Stimulated activated CD4-positive, alpha-beta T cell treated with anti-CD3 and anti-CD28 coated beads, TNF-alpha, amount 100 ng/mL, for 1 hour (primary cell): Measurements from ENCODE around the gene CHMP2A.
A peak's percentile ranks its signal among the peaks of the same experiment; 100 is the strongest.

Source experiments
- DNase-seq, 3 donors: peaks; one replicate each; pipeline ENCODE4 v3.0.0-alpha.2; 2020; ENCODE audit warnings: low read depth in 3 of 3, low spot score in 1 of 3

The CHMP2A gene

DNA sequence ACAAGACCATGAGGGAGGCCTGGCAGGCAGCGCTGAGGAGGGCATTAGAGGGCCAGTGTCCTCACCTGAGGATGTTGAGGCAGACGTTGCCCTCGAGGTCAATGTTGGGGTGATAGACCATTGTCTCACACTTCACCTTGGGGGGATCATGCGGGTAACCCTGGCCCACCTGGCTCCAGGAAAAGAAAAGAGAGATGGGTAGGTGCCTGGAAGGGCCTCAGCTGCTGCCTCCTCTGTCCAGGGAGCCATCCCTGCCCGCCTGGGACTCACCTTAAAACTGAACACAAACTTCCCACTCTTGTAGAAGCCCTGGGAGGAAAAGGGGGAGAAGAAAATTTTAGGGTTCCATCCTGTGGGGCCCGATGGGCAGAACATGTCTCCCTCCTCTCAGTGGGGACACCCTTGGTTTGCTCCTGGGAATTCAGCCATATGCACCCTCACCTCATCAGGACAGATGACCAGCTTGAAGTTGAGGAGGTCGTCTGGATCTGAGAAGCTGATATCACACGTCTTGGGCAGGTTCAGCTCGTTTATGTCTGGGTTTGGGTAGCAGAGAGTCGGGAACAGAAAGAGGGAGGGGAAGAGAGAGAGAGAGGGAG, 1.8 kb upstream of the CHMP2A start:
- DNase-seq = no peak

DNA sequence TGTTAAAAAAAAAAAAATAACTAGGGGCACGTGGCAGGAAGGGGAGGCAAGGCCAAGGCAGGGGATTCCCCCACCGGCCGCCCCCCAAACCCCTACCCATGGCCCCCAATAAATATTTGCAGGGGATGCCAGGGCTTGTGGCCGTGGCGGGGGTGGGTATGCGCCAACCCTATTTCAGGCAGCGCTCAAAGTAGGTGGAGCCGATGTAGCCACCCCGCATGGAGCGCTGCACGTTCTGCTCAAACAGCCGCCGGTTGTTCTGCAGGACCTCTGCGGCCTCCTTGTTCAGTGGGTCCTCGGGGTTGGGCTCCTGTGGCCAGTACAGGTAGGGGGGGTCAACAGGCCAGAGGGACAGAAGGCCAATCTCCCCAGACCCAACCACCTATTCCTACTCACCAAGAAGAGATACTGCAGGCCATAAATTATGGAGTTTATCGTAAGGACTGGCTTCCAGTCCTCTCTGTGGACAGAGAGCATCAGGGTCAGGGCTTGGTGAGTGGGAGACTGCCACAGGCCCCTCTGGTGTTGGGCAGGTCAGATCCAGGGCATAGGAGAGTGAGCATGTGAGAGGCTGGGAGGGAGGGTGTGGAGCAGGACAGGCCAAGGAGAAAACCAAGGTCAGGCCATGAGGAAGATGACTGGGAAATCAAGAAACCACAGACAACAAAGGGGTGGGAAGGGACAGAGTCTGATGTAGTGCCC, 1.2 kb upstream of the CHMP2A start:
- no peak for DNase-seq

DNA sequence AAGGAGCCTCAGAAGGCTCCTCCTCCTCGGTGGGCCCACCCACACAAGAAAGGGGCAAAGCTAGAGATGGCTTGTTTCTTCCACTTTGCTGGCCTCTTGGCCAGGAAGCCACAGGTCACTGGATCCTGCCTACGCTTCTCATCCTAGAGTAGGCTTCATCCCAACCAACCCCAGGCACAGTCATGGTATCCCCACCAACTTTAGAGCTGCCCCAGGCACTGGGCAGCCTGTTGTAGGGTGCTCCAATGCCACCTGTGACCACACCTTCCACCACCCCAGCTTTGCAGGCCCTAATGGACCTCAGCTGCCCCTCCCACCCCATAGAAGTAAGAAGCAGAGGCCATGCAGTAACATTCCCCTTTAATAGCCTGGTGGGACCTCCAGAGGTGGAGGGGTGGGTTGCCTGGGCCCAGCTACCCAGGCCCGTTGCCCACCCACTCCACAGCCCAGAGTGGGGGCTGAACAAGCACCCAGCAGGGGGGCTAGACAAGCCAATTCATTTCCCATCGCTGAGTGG, 522 bp upstream of the CHMP2A start:
- DNase-seq = no peak

DNA sequence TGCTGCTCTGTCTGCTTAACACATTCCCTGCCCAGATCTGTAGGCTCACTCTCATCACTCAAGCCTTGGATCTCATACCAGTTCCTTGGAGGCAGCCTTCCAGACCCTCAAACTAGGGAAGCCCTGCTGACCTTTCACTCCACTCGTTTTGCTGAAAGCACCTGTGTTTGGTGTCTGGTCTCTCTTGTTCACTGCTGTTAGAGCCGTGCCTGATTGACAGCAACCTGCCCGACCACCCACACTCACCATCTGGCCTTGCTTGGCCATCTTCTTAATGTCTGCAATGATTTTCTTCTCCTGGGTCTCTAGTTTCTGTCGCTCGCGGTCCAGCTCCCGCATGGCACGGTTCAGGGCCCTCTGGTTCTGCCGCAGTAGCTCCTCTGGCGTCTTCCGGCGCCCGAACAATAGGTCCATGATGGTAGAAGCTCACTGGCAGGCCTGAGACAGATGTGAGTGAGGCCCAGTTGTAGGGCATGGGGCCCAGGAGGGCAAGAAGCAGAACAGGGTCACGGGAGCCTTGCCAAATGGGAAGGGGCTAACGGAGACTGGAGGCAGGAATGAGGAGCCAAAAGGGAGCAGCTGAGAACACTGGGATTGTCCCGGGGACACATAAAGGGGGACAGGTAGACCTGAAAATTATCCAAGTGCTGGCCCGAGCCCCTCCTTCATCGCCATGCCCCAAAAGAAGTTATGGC, 959 bp downstream of the CHMP2A start:
- no peak for DNase-seq

DNA sequence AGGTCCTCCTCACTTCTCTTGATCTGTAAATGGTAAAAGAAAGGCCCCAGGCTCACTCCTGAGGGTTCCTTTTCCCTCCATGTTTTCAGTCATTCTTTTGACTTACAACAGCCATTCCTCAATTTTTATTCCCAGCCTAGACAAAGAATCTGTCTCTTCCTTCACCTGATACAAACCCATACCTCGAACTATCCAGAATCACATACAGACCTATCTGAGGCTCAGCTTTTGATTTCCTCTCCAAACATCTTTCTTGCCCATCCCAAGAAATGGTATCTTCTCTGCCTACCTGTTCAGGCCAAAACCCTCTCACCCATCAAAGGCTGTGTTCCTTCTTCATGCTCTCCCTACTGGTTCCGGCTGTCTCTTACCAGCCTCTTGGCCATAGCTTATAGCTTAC, 2.2 kb downstream of the CHMP2A start:
- no peak for DNase-seq

DNA sequence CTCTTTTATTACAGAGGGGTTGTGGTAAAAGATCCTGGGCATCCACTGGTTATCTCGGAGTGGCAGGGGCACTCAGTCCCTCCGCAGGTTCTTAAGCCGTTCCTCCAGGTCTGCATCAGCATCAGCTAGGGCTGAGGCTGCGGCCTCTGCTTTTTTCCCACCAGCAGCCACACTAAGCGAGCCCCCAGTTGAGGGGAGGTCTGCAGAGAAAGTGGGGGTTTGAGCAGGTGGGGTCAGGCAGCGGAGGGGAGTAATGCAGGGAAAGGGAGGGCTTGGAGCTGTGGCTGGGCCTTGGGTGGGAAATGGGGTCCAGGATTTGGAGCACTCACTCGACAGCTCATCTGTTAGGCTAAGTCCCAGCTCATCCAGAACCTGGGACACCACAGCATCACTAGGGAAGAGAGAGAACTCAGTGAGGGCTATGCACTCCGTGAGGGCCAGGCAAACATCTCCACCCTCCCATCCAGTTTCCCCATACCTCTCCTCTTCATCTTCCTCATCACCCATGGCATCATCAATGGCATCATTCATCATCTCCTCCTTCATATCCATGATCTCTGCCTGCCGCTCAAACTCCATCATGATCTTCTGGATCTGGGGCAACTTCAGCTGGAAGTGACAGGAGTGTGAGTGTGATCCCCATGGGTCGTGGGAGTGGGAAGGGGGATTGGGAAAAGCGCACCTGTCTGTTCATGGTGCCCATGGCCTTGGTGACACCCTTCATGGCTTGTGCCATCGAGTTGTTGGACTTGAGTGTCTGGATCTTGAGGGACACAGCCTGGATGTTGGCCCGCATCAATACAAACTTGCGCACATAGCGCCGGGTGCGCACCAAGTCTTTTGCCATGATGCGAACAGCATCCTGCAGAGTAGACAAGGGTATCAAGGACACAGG, 3.1 kb downstream of the CHMP2A start:
- no peak for DNase-seq

DNA sequence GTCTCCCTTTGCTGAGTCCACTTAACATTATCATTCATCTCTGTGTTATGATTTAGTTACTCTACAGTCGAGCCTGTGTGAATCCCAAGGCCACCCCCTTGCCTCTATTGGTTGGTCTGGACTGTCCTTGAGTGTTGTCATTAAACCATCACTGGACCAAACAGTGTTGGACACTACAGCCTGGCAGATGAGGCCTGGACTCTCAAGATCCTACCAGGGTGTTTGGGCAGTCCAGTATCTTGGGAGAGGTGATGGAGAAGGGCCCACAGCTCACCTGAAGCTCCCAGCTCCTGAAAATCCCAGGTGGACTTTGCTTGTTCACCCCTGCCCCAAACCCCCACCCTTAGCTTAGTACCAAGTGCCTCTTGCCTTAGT, 3.8 kb downstream of the CHMP2A start:
- DNase-seq = no peak

DNA sequence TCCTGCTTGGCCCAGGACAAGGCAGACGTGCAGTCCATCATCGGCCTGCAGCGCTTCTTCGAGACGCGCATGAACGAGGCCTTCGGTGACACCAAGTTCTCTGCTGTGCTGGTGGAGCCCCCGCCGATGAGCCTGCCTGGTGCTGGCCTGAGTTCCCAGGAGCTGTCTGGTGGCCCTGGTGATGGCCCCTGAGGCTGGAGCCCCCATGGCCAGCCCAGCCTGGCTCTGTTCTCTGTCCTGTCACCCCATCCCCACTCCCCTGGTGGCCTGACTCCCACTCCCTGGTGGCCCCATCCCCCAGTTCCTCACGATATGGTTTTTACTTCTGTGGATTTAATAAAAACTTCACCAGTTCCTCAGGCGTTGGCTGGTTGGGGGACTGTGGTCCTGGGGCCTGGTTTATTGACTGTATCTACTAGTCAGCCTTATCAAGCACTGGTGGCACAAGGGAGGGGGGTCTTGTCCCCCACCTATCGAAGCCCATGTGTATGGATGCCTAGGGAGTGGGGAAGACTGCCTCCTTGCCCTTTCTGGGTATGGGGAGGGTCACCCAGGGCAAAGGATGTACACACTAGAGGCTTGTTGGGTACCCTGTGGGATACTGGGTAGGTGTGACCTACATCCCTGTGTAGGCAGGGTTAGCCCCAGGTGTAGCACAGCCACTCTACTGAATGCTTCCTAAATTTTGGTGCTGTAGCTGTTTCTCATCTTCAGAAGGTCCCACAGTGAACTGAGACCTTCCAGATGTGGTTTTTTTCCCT, 4.4 kb downstream of the CHMP2A start:
- no peak for DNase-seq

DNA sequence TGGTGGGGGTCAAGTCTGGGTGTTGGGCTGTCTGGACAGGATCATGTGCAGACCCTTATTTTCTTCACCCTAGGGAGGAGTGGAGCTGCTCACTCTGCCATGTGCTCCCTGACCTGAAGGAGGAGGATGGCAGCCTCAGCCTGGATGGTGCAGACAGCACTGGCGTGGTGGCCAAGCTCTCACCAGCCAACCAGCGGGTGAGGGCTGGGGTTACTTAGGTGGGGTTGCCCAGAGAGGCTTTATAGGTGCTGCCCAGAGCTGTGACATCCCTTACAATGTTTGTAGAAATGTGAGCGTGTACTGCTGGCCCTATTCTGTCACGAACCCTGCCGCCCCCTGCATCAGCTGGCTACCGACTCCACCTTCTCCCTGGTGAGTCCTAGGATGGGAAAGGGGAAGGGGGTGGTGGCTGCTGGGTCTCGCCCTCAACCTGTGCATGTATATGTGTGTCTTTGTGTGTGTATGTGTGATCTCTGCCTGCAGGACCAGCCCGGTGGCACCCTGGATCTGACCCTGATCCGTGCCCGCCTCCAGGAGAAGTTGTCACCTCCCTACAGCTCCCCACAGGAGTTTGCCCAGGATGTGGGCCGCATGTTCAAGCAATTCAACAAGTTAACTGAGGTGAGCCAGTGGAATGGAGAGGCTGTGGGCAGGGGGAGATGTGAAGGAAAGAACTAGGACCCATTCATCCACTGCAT, 5.1 kb downstream of the CHMP2A start:
- no peak for DNase-seq

DNA sequence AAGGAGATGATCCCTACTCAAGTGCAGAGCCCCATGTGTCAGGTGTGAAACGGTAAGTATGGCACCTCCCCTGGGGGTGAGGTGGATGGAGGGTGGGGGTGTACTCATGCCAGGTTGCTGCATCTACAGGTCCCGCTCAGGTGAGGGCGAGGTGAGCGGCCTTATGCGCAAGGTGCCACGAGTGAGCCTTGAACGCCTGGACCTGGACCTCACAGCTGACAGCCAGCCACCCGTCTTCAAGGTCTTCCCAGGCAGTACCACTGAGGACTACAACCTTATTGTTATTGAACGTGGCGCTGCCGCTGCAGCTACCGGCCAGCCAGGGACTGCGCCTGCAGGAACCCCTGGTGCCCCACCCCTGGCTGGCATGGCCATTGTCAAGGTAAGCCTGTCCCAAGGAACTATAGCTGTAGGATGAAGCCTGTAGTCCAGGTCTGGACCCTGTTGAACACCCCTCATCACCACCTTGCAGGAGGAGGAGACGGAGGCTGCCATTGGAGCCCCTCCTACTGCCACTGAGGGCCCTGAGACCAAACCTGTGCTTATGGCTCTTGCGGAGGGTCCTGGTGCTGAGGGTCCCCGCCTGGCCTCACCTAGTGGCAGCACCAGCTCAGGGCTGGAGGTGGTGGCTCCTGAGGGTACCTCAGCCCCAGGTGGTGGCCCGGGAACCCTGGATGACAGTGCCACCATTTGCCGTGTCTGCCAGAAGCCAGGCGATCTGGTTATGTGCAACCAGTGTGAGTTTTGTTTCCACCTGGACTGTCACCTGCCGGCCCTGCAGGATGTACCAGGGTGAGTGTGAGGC, 5.8 kb downstream of the CHMP2A start:
- DNase-seq = no peak

DNA sequence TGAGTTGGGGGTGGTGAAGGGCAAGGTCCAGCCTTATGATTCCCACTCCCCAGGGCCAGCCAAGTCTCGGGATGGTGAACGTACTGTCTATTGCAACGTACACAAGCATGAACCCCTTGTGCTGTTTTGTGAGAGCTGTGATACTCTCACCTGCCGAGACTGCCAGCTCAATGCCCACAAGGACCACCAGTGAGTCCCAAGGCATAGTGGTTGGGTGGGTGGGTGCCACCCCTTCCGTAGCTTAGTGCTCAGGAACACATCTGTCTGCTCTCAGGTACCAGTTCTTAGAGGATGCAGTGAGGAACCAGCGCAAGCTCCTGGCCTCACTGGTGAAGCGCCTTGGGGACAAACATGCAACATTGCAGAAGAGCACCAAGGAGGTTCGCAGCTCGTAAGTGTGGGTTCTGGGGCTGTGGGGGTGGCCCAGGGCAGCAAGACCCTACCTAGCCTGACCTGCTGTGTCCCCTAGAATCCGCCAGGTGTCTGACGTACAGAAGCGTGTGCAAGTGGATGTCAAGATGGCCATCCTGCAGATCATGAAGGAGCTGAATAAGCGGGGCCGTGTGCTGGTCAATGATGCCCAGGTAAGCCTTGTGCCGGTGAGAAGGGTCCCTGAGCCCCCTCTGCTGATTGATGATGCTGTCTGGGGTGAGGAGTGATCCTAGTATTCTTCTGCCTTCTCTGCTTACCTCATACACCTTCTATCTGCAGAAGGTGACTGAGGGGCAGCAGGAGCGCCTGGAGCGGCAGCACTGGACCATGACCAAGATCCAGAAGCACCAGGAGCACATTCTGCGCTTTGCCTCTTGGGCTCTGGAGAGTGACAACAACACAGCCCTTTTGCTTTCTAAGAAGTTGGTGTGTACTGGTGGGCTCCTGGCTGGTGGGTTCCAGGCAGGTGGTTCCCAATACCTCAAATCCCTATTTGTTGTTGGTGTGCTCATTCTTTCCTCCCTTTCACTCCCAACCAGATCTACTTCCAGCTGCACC, 7.3 kb downstream of the CHMP2A start:
- DNase-seq = no peak

DNA sequence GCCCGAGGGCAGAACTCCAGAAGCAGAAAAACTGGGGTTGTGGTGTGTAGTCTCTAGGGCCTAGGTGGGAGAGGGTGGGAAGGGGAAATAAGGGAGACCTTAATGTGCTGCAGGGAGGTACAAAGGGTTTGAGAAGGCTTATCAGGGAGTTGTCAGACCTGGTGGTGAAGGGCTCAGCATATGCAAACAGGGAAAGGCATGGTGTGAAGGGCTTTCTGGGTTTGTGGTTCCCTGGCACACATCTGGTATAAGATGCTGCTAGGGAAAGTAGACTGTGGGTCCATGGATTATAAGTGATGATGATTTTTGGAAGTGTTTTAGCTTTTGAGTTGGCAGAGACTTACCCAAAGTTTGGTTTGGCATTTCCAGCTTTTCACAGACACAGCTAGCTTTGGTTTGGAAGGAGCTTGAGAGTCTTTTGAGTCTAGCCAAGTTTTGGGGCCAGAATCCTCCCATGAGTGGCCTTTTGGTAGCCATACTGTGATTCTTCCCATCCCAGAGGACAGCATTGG, 8.8 kb downstream of the CHMP2A start:
- DNase-seq = no peak

DNA sequence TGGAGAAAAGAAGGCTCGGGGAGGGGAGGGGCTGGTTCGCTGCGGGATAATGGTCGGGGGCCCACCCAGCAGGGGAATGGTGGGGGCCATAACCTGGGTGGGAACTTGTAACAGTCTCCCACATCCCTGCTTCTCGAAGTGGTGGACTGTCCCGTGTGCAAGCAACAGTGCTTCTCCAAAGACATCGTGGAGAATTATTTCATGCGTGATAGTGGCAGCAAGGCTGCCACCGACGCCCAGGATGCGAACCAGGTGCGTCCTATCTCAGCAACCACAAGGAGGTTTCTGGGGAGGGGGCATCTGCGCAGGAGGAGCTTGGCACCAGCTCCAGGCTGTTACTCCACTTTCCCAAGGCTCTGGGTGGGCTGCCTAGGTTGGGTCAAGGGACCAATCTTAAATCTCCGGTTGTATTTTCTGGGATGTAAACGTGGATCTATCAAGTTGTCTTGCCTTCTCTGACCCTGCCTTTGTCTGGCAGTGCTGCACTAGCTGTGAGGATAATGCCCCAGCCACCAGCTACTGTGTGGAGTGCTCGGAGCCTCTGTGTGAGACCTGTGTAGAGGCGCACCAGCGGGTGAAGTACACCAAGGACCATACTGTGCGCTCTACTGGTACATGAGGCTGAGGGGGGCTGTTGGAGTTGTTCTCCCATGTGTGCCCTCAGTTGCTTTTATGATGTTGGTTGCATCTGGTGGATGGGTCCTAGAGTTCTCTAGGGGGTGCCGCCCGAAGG, 9.5 kb downstream of the CHMP2A start:
- no peak for DNase-seq

DNA sequence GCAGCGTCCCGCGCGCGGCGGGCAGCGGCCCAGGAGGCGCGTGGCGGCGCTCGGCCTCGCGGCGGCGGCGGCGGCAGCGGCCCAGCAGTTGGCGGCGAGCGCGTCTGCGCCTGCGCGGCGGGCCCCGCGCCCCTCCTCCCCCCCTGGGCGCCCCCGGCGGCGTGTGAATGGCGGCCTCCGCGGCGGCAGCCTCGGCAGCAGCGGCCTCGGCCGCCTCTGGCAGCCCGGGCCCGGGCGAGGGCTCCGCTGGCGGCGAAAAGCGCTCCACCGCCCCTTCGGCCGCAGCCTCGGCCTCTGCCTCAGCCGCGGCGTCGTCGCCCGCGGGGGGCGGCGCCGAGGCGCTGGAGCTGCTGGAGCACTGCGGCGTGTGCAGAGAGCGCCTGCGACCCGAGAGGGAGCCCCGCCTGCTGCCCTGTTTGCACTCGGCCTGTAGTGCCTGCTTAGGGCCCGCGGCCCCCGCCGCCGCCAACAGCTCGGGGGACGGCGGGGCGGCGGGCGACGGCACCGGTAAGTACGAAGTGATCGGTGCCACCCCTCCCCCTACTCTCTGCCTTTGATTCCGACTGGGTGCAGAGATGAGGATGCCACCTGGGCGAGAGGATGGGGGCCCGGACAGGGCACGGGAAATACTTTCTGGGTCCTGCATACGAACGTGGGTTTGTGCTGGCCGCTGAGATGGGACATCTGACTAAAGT, 10.2 kb downstream of the CHMP2A start:
- DNase-seq = peak; percentile 47 to 67 (median 65)

DNA sequence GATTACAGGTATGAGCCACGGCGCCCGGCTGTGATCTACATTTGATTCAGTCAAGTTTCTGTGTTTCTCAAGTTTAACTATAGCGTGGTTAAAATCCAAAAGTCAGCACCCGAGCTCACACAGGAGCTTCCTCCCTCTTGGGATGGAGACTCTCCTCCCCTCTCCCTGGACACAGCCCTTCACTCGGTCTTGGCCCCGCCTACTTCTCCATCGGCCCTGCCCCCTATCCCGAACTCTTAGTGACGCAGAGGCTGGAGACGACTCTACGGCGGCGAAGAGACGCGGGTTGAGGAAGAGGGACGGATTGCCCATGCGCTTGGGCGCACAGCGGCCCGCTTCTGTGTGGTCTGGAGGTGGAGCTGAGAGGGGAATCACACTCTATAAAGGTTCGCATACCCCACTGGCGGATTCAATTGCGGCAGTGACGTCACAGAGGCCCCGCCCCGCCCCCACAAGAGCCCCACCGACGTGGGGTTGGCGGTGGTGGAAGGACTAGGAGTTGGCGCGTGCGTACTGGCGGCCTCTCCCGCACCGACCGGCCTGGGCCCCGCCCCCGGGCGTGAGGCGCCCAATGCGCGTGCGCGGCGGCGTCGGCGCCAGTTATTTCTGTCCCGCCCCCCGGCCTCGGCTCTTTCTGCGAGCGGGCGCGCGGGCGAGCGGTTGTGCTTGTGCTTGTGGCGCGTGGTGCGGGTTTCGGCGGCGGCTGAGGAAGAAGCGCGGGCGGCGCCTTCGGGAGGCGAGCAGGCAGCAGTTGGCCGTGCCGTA, 10.9 kb downstream of the CHMP2A start, which contains the start of gene TRIM28:
TSS of gene TRIM28 (plus strand) at position 239 of the 765 bp plus-strand sequence. CDS start 694 bp downstream, outside the sequence.
- peak; percentile 100 for DNase-seq
